Measurements from ENCODE around the gene EFCAB10. TPM values are rescaled to one million over a fixed set of nuclear protein-coding genes. Genes with fewer than 3 reads are reported as not detected.

Gene EFCAB10
- 2.2 to 3.8 TPM (median 2.8 TPM) in 5 replicates for total RNA-seq (2022; extraction: Qiagen RNA extraction)

GRCh38 chr7:105581066-105581811, at the start of gene EFCAB10:
Gene EFCAB10 (minus strand): TSS chr7:105581493. CDS start chr7:105581463, 30 bp downstream.

GRCh38 chr7:105531792-105532671, 49.3 kb downstream of the EFCAB10 start, which contains the start of gene RINT1:
Gene RINT1 (plus strand): TSS chr7:105532201. CDS start chr7:105532316, 115 bp downstream.

GRCh38 chr7:105521717-105522463, 59.4 kb downstream of the EFCAB10 start, which contains the start of gene PUS7:
Gene PUS7 (minus strand): TSS chr7:105522271. CDS start chr7:105508512, 13,759 bp downstream.

Other genes with a start within 250 kb of the EFCAB10 start
- 28.6 to 37.5 TPM (median 35.4 TPM) in 5 replicates for gene SRPK2, start 192.6 kb downstream of the EFCAB10 start, total RNA-seq (2022; extraction: Qiagen RNA extraction)
- 23.2 to 31.5 TPM (median 25.7 TPM) in 5 replicates for gene PUS7, start 59.2 kb downstream of the EFCAB10 start, total RNA-seq (2022; extraction: Qiagen RNA extraction)
- 13.6 to 17.1 TPM (median 15.5 TPM) in 5 replicates for gene RINT1, start 49.3 kb downstream of the EFCAB10 start, total RNA-seq (2022; extraction: Qiagen RNA extraction)